Right cardiac atrium (tissue), 5 donors: Measurements from ENCODE around the gene TBX6. TPM values are rescaled to one million over a fixed set of nuclear protein-coding genes. Genes with fewer than 3 reads are reported as not detected.
"Not testable (repeated sequence)": the region's sequence is repeated elsewhere in the genome, so short reads cannot be mapped to it uniquely, and the experiment has no call there.

Experiments used
- ATAC-seq, 2 donors: fragments of 200-7000 bp; cut with Tn5 transposase; one replicate each; pipeline versions ENCODE4 v1.8.0 to v1.9.1; 2020; ENCODE audit warnings: moderate library complexity in 2 of 2, mild to moderate bottlenecking in 1 of 2
- DNase-seq, 3 donors: peaks; one replicate each; pipeline ENCODE4 v3.0.0-alpha.2; 2020
- H3K27ac ChIP-seq: one replicate; pipeline ENCODE4 v1.5.1; 2013; ENCODE audit warnings: mild to moderate bottlenecking, low read length, control low read depth, moderate library complexity
- H3K27me3 ChIP-seq: one replicate; pipeline ENCODE4 v1.6.1; 2013; ENCODE audit not compliant: control insufficient read depth, insufficient read depth
- H3K4me1 ChIP-seq: one replicate; pipeline ENCODE4 v1.6.1; 2013; ENCODE audit warnings: low read length; ENCODE audit not compliant: control insufficient read depth, insufficient read depth
- H3K4me3 ChIP-seq: one replicate; pipeline ENCODE4 v1.5.1; 2013; ENCODE audit warnings: low read length, control low read depth
- H3K9me3 ChIP-seq: one replicate; pipeline ENCODE4 v1.6.1; 2013; ENCODE audit warnings: low read length; ENCODE audit not compliant: control insufficient read depth
- WGBS: extraction: QIAGEN DNeasy Blood & Tissue Kit; methylation state at CpG from one replicate; pipeline ENCODE4 v1.1.7; 2013; 5-methylcytosine and 5-hydroxymethylcytosine counted together
- intact Hi-C, 4 donors: fragments of 100-400 bp; cut with DNase I; formaldehyde crosslinking; loops; one replicate each; pipeline versions ENCODE4 v1.11.0 to v1.14.0; 2022 to 2023
- polyA plus RNA-seq: library from polyadenylated mRNA; stranded (reverse); fragments of 200-250 nt; gene quantifications from one replicate; pipeline ENCODE4 v1.2.3, GENCODE V29; 2013
- total RNA-seq, 4 donors: library from RNA; stranded (reverse); fragmentation: NEBNext Ultra II Directional; extraction: Animal tissue kit (Norgen Biotek cat#: 25700); gene quantifications; one replicate each; pipeline ENCODE4 v1.2.1, GENCODE V29; 2021
- donor health status: healthy with polysubstance abuse.
- donor health status: DM: no; HTN: yes; CAD: no.
- donor health status: DM: no; HTN: no; CAD: no.
- donor health status: DM: no; HTN: yes; CAD: no; lungs with severe emphysema.
- donor health status: DM: yes; HTN: yes; CAD: no.

Gene TBX6
- total and polyA plus RNA-seq, 5 donors: 0.67 to 1.2 (median 0.93) TPM

GRCh38 chr16:30040690-30041089 is 51.0 kb downstream of the TBX6 start:
- H3K27me3 ChIP-seq, H3K4me3 ChIP-seq, H3K27ac ChIP-seq, H3K9me3 ChIP-seq, H3K4me1 ChIP-seq, ATAC-seq, DNase-seq: not testable (repeated sequence)
- WGBS: 84% methylated on average over 5 of the region's 5 CpGs
- intact Hi-C loops: loop anchor here in 1 of 4 donors (5.0 kb wide), 1 partner anchor 52 kb away; the partner anchor contains the start of gene TBX6

- H3K27ac ChIP-seq: no peak overlapping the region
- DNase-seq: no peak
- no peaks in the 10 kb centered on the region for H3K4me1 ChIP-seq
- 68% methylated on average over 5 of the region's 5 CpGs for WGBS
- intact Hi-C loops: loop anchor here in 1 of 4 donors (5.0 kb wide), 1 partner anchor 52 kb away; the partner anchor contains the start of gene TBX6
- H3K9me3 ChIP-seq: no peaks in the 10 kb centered on the region
- H3K4me3 ChIP-seq: no peak overlapping the region
- no peak for ATAC-seq
- H3K27me3 ChIP-seq: no peaks in the 10 kb centered on the region
Observed at GRCh38 chr16:30040221-30040620, 51.5 kb downstream of the TBX6 start.

Other genes starting within 250 kb of the TBX6 start
- gene CDIPT, start 228.7 kb downstream of the TBX6 start, total RNA-seq: 100 to 1,000 TPM in 2 of 4 donors, 10 to 100 TPM in 2; 86.7 to 109 (median 99.1) TPM
- 106 TPM for gene CDIPT, start 228.7 kb downstream of the TBX6 start, polyA plus RNA-seq
- 1 to 10 TPM; 1.5 to 3.6 (median 2.1) TPM for gene SEZ6L2, start 192.4 kb downstream of the TBX6 start, total RNA-seq
- gene SEZ6L2, start 192.4 kb downstream of the TBX6 start, polyA plus RNA-seq: 0.36 TPM
- under 1 TPM in 3 of 4 donors, not detected in 1; 0.24 to 0.50 (median 0.28) TPM for gene ASPHD1, start 191.4 kb downstream of the TBX6 start, total RNA-seq
- 0.14 TPM for gene ASPHD1, start 191.4 kb downstream of the TBX6 start, polyA plus RNA-seq
- gene KCTD13, start 165.7 kb downstream of the TBX6 start, total RNA-seq: 10 to 100 TPM in 2 of 4 donors, 1 to 10 TPM in 2; 7.3 to 12.8 (median 9.2) TPM
- gene KCTD13, start 165.7 kb downstream of the TBX6 start, polyA plus RNA-seq: 7.1 TPM
- gene TMEM219, start 129.8 kb downstream of the TBX6 start, total RNA-seq: 10 to 100 TPM; 79.7 to 90.4 (median 82.1) TPM
- 97.4 TPM for gene TMEM219, start 129.8 kb downstream of the TBX6 start, polyA plus RNA-seq
- 10 to 100 TPM; 37.2 to 40.1 (median 39.4) TPM for gene TAOK2, start 118.1 kb downstream of the TBX6 start, total RNA-seq
- gene TAOK2, start 118.1 kb downstream of the TBX6 start, polyA plus RNA-seq: 38.3 TPM
- gene HIRIP3, start 96.3 kb downstream of the TBX6 start, total RNA-seq: 10 to 100 TPM; 11.6 to 21.7 (median 17.5) TPM
- 19.1 TPM for gene HIRIP3, start 96.3 kb downstream of the TBX6 start, polyA plus RNA-seq
- gene INO80E, start 95.7 kb downstream of the TBX6 start, total RNA-seq: 10 to 100 TPM; 32.7 to 44.6 (median 37.1) TPM
- 59.1 TPM for gene INO80E, start 95.7 kb downstream of the TBX6 start, polyA plus RNA-seq
- under 1 TPM; 0.40 to 0.59 (median 0.47) TPM for gene DOC2A, start 80.9 kb downstream of the TBX6 start, total RNA-seq
- 0.77 TPM for gene DOC2A, start 80.9 kb downstream of the TBX6 start, polyA plus RNA-seq
- not detected for gene C16orf92, start 68.7 kb downstream of the TBX6 start, total RNA-seq
- gene C16orf92, start 68.7 kb downstream of the TBX6 start, polyA plus RNA-seq: not detected
- not detected for gene TLCD3B, start 60.7 kb downstream of the TBX6 start, total RNA-seq
- not detected for gene TLCD3B, start 60.7 kb downstream of the TBX6 start, polyA plus RNA-seq
- 1,000 to 10,000 TPM; 2,625 to 3,581 (median 3,363) TPM for gene ALDOA, start 26.2 kb downstream of the TBX6 start, total RNA-seq
- 3,115 TPM for gene ALDOA, start 26.2 kb downstream of the TBX6 start, polyA plus RNA-seq
- 10 to 100 TPM; 31.3 to 40.8 (median 36.0) TPM for gene PPP4C, start 15.9 kb downstream of the TBX6 start, total RNA-seq
- 51.8 TPM for gene PPP4C, start 15.9 kb downstream of the TBX6 start, polyA plus RNA-seq
- gene YPEL3, start 4.3 kb upstream of the TBX6 start, total RNA-seq: 10 to 100 TPM; 54.4 to 79.2 (median 71.2) TPM
- gene YPEL3, start 4.3 kb upstream of the TBX6 start, polyA plus RNA-seq: 118 TPM
- 1 to 10 TPM; 1.3 to 3.7 (median 3.2) TPM for gene GDPD3, start 21.6 kb upstream of the TBX6 start, total RNA-seq
- gene GDPD3, start 21.6 kb upstream of the TBX6 start, polyA plus RNA-seq: 2.6 TPM
- 10 to 100 TPM; 55.9 to 67.8 (median 64.3) TPM for gene MAPK3, start 31.3 kb upstream of the TBX6 start, total RNA-seq
- 78.1 TPM for gene MAPK3, start 31.3 kb upstream of the TBX6 start, polyA plus RNA-seq
- 10 to 100 TPM; 10.3 to 22.4 (median 14.6) TPM for gene CORO1A, start 91.7 kb upstream of the TBX6 start, total RNA-seq
- gene CORO1A, start 91.7 kb upstream of the TBX6 start, polyA plus RNA-seq: 7.3 TPM
- gene BOLA2B, start 101.7 kb upstream of the TBX6 start, total RNA-seq: 10 to 100 TPM; 75.2 to 89.6 (median 84.6) TPM
- 184 TPM for gene BOLA2B, start 101.7 kb upstream of the TBX6 start, polyA plus RNA-seq
- 10 to 100 TPM in 2 of 4 donors, 1 to 10 TPM in 2; 8.9 to 20.8 (median 13.9) TPM for gene SLX1A, start 102.0 kb upstream of the TBX6 start, total RNA-seq
- gene SLX1A, start 102.0 kb upstream of the TBX6 start, polyA plus RNA-seq: 24.6 TPM
- 10 to 100 TPM in 3 of 4 donors, 1 to 10 TPM in 1; 9.6 to 14.0 (median 10.8) TPM for gene SULT1A3, start 107.3 kb upstream of the TBX6 start, total RNA-seq
- gene SULT1A3, start 107.3 kb upstream of the TBX6 start, polyA plus RNA-seq: 10.0 TPM
- gene NPIPB13, start 156.6 kb upstream of the TBX6 start, total RNA-seq: 1 to 10 TPM; 3.1 to 5.3 (median 4.3) TPM
- 2.0 TPM for gene NPIPB13, start 156.6 kb upstream of the TBX6 start, polyA plus RNA-seq